Cerebellar nuclear complex (tissue), 1 donor: ENCODE results near the gene GOSR1.
"Not testable (repeated sequence)": the region's sequence is repeated elsewhere in the genome, so short reads cannot be mapped to it uniquely, and the experiment has no call there.

ENCODE experiments used
- DNase-seq, 2 experiments: peaks; one replicate each; lab custom pipeline; 2025; lab: John Stamatoyannopoulos, UW

GOSR1 gene

DNA sequence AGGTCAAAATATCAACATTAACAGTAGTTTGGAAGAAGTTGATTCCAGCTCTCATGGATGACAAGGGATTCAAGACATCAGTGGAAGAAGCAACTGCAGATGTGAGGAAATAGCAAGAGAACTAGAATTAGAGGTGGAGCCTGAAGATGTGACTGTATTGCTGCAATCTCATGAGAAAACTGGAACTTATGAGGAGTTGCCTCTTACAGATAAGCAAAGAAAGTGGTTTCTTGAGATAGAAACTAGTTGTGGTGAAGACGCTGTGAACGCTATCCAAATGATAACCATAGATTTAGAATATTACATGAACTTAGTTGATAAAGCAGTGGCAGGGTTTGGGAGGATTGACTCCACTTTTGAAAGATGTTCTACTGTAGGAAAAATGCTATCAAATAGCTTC lies 67.8 kb downstream of the GOSR1 start:
- DNase-seq, result no peak

GRCh38 chr17:30547778-30548573 lies 70.8 kb downstream of the GOSR1 start:
- no peak for DNase-seq

GRCh38 chr17:30549181-30549580 lies 72.0 kb downstream of the GOSR1 start:
- DNase-seq, result not testable (repeated sequence)

- DNase-seq, result no peak
These were observed 72.8 kb downstream of the GOSR1 start for GRCh38 chr17:30549864-30550511.

DNA sequence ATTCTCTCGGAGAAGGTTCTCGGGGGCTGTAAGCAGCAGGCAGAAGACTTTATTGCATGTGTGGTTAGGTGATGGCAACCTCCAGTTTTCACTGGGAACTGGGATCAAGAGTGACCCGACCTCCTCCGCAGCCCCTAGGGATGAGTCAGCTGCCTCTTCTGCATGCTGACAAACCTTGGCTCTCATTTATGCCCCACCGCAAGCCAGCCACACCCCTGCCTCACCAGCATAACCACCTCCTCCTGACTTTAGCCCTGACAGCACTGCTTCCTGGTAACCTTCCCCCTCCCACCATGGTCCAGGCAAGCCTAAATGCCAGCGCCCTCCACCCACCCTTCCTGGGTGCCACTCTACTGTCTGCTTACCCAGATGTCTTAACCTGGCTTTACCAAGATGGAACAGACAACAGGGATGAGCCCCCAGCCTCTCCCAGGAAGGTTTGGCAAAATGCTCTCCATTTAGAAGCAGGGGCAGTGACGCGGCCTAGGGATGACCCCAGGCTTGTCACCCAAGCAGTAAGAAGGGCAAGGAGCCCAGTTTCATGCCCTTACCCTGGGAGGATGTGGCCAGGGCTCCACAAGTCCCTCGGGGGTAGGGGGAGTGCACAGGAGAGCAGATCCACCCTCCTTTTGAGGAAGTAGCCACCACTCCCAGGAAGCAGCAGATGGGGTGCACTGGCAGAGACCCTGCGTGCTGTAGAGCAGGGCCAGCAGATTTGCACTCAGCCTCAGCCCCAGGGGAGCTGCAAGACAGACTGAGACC lies 73.5 kb downstream of the GOSR1 start:
- no peak for DNase-seq

DNA sequence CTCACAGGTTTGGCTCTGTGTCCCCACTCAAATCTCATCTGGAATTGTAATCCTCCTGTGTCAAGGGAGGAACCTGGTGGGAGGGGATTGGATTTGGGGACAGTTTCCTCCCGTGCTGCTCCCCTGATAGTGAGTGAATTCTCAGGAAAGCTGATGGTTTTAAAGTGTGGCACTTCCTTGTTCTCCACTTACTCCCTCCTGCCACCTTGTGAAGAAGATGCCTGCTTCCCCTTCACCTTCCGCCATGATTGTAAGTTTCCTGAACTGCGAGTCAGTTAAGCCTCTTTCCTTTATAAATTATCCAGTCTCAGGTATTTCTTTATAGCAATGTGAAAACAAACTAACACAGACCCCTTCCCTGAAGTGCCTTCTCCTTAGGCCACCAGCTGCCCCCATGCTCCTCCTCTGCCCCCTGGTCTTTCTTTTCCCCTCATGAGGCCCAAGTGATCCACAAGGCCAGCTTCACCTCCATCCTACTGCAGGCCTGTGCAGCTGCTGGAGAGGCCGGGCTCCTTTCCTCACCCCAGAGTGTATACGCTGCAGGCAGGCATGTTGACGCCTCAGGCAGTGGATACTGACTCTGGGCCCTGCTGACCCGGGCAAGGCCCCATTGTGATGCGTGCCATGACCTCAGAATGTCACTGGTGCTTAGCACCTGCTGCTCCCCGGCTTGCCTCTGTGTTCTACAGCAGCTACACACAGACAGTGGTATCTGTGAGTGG lies 74.2 kb downstream of the GOSR1 start:
- not testable (repeated sequence) for DNase-seq

- no peak for DNase-seq
These were observed 74.8 kb downstream of the GOSR1 start for GRCh38 chr17:30551996-30552339.

DNA sequence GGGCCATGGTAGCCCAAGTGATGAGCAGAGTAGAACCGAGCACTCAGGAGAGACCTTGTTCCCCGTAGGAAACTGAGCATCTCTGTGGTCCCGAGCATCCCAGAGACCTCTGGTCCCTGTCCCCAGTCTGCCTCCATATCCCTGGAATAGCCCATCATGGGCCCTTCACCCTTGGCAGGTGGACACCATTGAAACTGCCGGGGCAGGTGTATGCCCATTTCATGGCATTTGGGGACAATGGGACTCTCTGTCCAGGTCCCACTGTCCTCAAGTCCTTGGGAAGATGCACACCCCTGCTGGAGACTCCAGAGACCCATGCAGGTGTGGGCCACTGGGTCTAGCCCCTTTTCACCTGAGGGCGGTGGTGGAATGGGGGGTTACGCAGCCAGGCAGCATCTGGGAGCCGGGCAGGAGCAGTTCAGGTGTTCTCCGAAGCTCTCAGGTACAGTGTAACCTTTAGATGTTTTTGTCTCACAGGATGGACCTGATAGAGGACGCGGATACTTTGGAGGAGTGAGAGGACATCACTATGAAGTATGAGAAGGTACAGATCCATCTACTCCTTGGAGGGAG lies 75.9 kb downstream of the GOSR1 start:
- no peak for DNase-seq

DNA sequence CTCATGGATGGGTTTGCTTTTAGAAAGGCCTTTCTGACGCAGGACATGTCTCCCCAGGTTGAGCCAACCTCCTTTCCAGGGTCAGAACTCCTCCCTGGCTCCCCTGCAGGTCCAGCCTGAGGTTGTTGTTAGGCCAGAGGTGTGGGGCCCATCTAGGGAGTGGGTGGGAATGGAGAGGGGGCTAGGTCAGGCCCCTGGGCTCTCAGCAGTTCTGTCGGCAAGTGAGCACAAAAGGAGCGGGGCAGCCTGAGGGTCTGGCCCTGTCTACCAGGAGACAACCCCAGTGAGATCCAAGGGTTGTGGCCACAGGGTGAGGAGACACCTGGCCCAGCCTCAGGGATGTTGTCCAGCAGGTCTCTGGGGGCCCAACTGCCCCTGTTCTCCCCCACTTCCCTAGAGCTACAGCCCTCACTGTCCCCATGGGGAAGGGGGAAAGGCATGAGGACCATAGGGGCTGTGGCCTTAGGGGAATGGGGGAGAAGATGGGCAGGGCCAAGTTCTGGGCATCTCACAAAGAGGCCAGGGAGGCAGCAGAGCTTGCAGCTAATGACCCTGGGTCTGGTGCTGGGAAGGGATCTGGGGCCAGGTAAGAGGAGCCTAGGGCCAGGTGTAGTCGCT lies 76.7 kb downstream of the GOSR1 start:
- DNase-seq, result not testable (repeated sequence)

DNA sequence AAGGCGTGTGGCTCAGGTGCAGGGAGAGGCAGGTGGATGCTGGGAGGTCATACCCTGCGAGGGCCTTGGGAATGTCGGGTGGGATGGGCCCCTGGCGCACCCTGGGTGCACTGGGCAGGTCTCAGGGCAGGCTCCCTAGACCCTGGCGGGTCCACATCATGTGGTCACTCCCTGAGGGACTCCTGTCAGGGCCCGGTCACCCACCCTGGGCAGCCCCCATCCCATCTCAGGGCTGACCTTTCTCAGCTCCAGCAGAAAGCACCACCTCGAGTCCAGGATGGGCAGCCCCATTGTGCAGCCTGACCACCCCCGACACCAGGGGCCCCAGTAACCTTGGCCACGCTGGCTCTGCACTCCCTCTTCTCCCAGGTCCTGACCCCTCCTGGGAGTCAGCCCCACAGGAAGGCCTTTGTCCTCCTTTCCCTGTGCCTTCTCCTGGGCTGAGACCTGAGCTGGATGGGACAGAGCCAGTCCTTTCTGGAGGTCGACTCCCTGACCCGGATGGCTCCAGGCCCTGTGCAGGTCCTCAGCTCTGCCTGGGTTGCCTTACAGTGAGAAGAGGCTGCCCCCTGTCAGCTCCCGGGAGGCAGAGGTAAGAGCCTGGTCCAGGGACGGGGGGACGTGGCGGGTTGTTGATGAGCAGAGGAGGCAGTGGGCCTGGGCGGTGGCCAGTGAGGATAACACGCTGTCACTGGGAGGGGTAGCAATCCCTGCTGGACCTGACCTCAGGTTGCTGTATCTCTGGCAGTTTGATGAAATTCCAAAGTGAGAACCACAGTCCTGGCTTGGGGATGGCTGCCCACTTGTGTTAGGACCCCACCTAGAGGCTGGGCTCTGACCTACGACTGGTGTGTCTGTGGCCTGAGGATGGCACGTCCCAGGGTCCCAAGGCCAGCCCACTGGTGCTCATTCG lies 77.9 kb downstream of the GOSR1 start:
- DNase-seq, result no peak

DNA sequence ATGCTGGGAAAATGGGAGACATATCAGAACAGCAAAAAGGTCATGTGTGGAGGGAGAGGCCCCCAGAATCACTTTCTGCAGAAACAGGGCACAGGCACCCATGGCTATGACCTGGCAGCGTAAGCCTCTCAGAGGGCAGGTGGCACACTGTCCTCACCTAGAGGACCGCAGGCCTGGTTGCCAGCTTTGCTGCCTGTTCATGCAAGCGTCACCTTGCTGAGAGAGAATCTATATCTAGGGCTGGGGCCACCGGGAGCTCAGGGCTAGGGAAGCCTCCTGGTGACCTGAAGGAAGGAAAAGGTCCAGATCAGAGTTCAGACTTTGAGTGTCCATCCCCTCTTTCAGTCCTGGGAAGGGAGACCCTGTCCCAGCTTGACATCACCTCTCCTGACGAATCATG lies 78.7 kb downstream of the GOSR1 start:
- no peak for DNase-seq

DNA sequence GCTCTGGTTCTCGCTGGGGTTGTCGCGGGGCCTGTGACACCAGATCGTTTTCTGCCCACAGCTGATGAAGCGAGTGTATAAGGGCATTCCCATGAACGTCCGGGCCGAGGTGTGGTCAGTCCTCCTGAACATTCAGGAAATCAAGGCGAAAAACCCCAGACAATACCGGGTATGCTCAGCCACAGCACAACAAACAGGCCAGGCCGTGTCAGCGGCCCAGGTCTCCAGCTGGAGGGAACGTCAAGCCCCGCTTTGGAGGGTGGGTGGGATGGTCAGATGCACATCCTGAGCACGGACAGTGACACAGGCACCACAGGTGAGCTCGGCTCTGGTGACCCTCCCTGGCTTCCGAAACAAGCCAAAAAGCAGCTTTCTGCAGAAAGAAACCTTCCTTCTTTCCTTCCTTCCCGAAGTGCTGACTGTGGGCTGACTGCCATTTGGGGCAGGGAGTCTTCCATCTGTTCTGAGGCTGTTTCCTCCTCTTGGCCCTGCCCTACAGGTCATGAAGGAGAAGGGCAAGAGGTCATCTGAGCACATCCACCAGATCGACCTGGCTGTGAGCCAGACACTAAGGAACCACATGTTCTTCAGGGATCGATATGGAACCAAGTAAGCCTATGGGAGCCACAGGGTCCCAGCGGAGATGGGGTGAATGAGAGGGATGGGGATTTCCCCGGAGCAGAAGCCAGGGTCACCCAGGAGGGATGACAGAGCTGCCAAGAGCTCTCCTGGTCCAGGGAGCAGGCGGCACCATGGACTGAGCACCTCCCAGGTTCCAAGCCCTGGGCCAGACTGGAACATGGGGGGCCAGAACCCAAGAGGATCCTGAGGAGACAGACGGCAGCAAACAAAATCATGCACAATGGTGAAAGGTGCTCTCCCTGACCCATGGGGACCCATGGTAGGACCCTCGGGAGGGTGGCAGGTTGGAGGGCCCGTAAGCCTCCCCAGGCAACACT lies 79.4 kb downstream of the GOSR1 start:
- no peak for DNase-seq

DNA sequence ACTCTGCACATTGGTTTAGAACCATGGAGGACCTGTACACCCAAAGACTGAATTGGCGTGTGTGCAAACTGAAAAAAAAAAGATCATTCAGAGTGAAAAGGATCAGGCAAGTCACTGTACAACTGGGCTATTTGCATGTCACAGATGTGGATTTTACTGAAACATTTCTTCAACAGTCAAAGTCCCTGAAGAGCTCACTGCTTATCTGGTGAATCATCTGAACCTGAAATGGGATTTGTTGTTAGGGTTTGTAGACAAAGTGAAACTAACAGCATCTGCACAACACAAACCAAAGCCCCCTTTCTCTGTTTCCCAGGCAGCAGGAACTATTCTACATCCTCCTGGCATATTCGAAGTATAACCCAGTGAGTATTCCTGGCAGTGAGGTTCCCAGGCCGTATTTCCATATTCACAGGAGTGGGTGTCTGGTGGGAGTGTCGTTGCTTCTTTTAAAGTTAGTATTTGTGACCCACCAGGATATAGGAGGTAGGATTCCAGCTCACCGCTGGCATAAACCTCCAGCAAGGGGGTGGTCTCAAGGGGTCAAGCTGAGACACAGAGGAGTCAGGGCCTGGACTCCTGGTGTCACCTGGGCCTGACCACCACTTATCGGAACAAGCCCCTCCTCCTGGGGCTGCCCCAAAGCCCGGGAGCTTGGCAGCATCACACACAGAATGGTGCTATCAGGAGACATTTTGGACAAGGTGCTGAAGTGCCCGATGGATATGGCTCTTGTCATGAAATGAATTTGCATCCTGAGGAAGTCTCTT lies 80.9 kb downstream of the GOSR1 start:
- no peak for DNase-seq

DNA sequence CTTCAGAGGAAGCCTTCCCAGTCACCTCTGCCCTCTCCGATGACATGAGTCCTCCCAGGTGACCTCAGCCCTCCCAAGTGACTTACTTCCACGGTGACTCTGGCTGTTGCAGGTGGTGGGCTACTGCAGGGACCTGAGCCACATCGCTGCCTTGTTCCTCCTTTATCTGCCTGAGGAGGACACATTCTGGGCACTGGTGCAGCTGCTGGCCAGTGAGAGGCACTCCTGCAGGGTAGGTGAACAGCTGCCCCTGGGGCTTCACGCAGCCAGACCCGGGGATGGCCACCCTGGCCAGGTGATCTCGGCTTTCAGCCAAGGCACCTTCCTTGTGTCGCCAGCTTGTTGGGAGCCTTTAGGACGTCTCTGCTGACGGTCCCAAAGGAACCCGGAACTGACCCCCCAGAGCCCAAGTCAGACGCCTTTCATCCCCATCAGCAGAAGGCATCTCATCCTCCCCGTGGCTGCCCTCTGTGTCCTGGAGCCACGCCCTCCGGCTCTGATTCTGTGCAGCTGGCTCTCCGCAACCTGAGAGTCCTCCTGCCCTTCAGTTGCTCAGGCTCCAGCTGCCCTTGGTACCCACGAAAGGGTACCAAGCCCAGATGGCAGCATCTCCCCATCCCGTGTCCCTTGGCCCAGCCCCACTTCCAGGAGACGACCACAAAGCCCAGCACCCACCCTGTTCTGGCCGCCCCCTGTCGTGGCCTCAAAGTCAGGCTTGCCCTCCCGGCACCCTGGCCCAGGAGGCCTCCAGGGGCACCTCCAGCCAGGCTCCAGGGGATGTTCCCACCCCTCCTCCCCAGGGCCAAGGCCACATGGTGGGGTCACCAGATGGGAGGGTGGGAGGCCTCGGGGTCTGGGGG lies 81.7 kb downstream of the GOSR1 start:
- no peak for DNase-seq

- no peak for DNase-seq
These were observed 82.4 kb downstream of the GOSR1 start for GRCh38 chr17:30559656-30560055.

DNA sequence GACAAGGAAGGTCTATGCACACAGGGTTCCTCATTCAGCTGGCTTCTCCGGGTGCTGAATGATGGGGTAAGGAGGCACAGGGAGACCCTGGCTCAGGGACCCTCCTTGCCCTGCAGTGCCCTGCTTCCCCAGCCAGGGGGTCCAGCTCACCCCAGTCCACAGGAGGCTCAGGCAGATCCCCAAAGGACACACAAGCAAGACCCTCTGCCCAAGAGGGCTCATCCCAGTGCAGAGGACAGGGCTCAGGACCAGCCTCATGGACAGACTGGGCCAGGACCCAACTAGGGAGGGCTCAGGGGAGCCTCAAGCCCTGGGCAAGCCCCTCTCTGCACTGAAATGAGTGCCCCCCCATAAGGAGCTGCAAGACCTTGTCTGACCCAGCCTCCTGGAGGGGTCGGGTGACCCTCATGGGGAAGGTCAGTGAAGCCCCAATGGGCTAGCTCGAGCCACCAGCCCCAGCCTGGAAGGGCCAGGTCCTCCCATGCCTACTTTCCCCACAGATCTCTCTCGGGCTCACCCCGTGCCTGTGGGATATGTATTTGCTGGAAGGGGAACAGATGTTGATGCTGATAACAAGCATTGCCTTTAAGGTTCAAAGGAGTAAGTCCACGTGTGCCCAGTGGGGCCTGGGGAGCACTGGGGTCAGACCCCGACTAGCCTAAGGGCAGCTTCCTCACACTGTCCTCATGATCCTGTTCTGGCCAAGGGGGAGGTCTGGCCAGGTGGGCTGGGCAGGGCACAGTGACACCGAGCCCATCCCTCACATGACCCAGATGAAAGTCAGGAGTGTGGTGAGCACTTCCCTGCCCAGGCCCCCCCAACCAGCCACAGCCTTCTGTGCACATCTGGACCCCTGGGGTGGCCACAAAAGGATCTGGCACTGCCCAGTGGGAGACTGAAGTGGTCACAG lies 83.2 kb downstream of the GOSR1 start:
- not testable (repeated sequence) for DNase-seq
